ENCODE measurements around the gene SYT2.
"Not testable (repeated sequence)": the region's sequence is repeated elsewhere in the genome, so short reads cannot be mapped to it uniquely, and the experiment has no call there.

Gene SYT2

GRCh38 chr1:202551683-202552082 lies 158.6 kb downstream of the SYT2 start:
- Histone ChIP-seq H3K4me1 (ENCODE audit: insufficient read depth, low read length) (no peaks in the 10 kb centered on the region), H3K9me3 (ENCODE audit: low read length) (no peaks in the 10 kb centered on the region), H2AFZ (ENCODE audit: low read depth, low read length) (no peak overlapping the region), H3K27me3 (ENCODE audit: insufficient read depth, low read length) (no peaks in the 10 kb centered on the region), H3K4me3 (ENCODE audit: low read length) (no peak overlapping the region), H3K36me3 (ENCODE audit: insufficient read depth, low read length) (no peaks in the 10 kb centered on the region)

DNA sequence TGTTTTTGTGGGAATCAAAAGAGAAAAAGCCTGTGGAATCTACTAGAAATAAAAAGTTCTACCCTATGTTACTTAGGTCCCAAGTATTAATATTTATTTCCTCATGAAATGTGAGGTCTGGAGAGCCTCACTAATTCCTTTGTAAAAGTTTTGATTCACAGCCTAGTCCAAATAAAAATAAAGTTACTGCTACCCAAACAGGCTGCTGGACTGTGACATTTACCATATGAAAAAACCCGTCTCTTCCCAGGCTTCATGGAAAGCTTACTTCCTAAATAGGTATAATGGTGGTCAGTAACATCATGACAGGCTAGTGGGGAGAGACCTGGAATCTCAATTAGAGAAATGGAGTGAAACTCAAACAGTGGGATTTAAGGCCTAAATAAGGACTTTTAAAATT lies 160.2 kb downstream of the SYT2 start:
- not testable (repeated sequence) for H3K36me3 ChIP-seq (ENCODE audit: insufficient read depth, low read length); H3K27me3 ChIP-seq (ENCODE audit: insufficient read depth, low read length); H3K4me1 ChIP-seq (ENCODE audit: insufficient read depth, low read length); H2AFZ ChIP-seq (ENCODE audit: low read depth, low read length); H3K9me3 ChIP-seq (ENCODE audit: low read length); H3K4me3 ChIP-seq (ENCODE audit: low read length)

DNA sequence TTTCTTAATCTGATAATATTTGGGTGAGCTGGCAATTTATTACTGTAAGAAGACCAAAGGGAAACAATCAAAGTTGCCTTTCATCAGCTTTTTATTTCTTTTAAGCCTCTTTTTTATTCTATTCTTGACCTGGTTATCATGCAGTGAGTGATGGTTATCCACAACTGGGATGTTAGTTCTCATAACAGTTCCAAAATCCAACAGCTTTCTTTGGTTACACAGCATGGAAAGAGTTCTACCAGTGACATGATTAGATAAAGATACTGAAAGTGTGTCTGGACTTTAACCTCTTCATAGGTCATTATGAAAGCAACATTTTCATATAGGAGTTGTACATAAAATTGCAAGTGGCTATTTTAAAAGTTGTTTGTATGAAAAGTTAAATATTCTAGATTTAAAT lies 163.0 kb downstream of the SYT2 start:
- H2AFZ ChIP-seq (ENCODE audit: low read depth, low read length), result no peak overlapping the region
- H3K27me3 ChIP-seq (ENCODE audit: insufficient read depth, low read length), result no peaks in the 10 kb centered on the region

GRCh38 chr1:202546796-202547195 lies 163.5 kb downstream of the SYT2 start:
- H2AFZ ChIP-seq (ENCODE audit: low read depth, low read length); H3K9me3 ChIP-seq (ENCODE audit: low read length); H3K36me3 ChIP-seq (ENCODE audit: insufficient read depth, low read length); H3K4me3 ChIP-seq (ENCODE audit: low read length); H3K27me3 ChIP-seq (ENCODE audit: insufficient read depth, low read length); H3K4me1 ChIP-seq (ENCODE audit: insufficient read depth, low read length): not testable (repeated sequence)

More for the DNA sequence above, 163.0 kb downstream of the SYT2 start:
- H3K9me3 ChIP-seq (ENCODE audit: low read length), result no peaks in the 10 kb centered on the region
- H3K36me3 ChIP-seq (ENCODE audit: insufficient read depth, low read length), result no peaks in the 10 kb centered on the region
- no peaks in the 10 kb centered on the region for H3K4me1 ChIP-seq (ENCODE audit: insufficient read depth, low read length)
- H3K4me3 ChIP-seq (ENCODE audit: low read length), result no peak overlapping the region

DNA sequence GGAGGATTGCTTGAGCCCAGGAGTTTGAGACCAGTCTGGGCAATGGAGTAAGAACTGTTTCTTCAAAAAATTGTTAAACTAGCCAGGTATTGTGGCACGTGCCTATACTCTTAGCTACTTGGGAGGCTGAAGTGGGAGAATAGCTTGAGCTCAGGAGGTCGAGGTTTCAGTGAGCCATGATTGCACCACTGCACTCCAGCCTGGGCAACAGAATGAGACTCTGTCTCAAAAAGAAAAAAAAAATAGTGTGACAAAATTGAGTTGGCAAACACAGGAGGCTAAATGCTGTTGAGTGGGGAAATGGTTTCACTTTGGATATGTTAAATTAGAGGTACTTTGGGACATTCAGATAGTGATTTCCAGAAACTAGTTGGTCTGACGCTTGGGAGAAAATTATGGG lies 163.9 kb downstream of the SYT2 start:
- H2AFZ ChIP-seq (ENCODE audit: low read depth, low read length); H3K27me3 ChIP-seq (ENCODE audit: insufficient read depth, low read length); H3K4me3 ChIP-seq (ENCODE audit: low read length); H3K36me3 ChIP-seq (ENCODE audit: insufficient read depth, low read length); H3K9me3 ChIP-seq (ENCODE audit: low read length); H3K4me1 ChIP-seq (ENCODE audit: insufficient read depth, low read length): not testable (repeated sequence)

DNA sequence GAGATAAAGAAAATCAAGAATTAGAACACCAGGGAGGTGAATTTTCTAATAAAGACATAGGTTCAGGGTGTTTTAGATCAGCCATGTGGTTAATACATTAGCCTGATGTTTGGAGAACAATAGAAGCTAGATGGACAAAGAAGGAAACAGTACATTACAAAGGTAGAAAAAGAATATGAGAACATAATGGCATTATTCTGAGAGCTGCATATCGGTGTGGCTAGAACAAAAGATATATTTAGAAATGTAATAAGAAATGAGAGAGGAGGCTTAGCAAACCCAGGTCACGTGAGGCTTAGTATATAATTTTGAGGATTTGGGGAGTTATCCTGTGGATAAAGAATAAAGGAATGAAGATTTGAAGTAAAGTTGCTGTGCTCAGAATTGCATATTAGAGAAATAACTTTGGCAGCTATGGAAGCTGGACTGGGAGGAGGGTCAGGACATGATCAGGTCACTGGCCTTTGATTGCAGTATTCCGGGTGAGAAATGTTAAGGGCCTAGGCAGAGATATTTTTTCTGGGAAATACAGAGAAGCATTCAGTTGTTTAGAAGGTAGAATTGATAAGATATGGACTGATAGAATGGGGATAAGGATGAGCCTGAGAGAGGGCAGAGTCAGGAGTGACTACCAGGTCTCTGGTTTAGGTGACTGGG lies 164.5 kb downstream of the SYT2 start:
- not testable (repeated sequence) for H3K4me3 ChIP-seq (ENCODE audit: low read length); H3K9me3 ChIP-seq (ENCODE audit: low read length); H3K27me3 ChIP-seq (ENCODE audit: insufficient read depth, low read length); H3K36me3 ChIP-seq (ENCODE audit: insufficient read depth, low read length); H3K4me1 ChIP-seq (ENCODE audit: insufficient read depth, low read length); H2AFZ ChIP-seq (ENCODE audit: low read depth, low read length)

GRCh38 chr1:202544766-202545449 lies 165.3 kb downstream of the SYT2 start:
- H3K4me1 ChIP-seq (ENCODE audit: insufficient read depth, low read length); H2AFZ ChIP-seq (ENCODE audit: low read depth, low read length); H3K9me3 ChIP-seq (ENCODE audit: low read length); H3K4me3 ChIP-seq (ENCODE audit: low read length); H3K27me3 ChIP-seq (ENCODE audit: insufficient read depth, low read length); H3K36me3 ChIP-seq (ENCODE audit: insufficient read depth, low read length): not testable (repeated sequence)

DNA sequence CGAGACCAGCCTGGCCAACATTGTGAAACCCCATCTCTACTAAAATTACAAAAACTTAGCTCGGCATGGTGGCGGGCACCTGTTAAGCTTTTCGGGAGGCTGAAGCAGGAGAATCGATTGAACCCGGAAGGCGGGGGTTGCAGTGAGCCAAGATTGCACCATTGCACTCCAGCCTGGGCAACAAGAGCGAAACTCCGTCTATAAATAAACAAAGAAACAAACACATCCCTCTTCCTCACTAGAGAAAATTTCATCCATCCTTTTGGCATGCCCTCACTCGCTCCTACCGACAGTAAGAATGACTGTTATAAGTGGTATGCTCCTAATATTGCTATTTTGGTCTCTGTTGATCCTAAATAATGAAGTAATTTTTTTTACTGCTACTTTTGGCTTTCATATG lies 166.7 kb downstream of the SYT2 start:
- H3K4me1 ChIP-seq (ENCODE audit: insufficient read depth, low read length), result peaks cover 10% of the 10 kb centered on the region
- not testable (repeated sequence) for H3K9me3 ChIP-seq (ENCODE audit: low read length); H3K36me3 ChIP-seq (ENCODE audit: insufficient read depth, low read length); H3K4me3 ChIP-seq (ENCODE audit: low read length); H2AFZ ChIP-seq (ENCODE audit: low read depth, low read length); H3K27me3 ChIP-seq (ENCODE audit: insufficient read depth, low read length)

GRCh38 chr1:202542415-202542814 lies 167.8 kb downstream of the SYT2 start:
- H3K36me3 ChIP-seq (ENCODE audit: insufficient read depth, low read length); H3K4me3 ChIP-seq (ENCODE audit: low read length); H3K27me3 ChIP-seq (ENCODE audit: insufficient read depth, low read length); H3K9me3 ChIP-seq (ENCODE audit: low read length); H2AFZ ChIP-seq (ENCODE audit: low read depth, low read length): not testable (repeated sequence)
- peaks cover 11% of the 10 kb centered on the region for H3K4me1 ChIP-seq (ENCODE audit: insufficient read depth, low read length)

DNA sequence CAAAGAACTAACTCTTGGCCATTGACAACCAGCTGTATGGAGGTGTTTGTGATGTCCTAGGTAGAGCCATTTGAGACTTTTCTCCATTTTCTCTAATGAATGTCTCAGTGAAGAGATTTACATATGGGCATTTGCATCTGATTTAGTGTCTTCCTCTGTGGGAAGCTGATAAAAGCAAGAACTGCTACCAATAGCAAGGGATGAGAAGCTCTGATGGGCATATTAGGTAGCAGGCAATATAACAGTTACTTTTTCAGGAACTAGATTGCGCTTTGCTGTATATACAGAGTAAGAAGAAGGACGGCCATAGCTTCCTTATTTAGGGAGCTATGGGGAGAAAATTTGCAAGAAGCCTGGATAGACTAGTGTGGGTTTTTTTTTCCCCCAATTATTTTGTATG lies 169.4 kb downstream of the SYT2 start:
- not testable (repeated sequence) for H2AFZ ChIP-seq (ENCODE audit: low read depth, low read length); H3K4me3 ChIP-seq (ENCODE audit: low read length)

More for the DNA sequence above, 169.4 kb downstream of the SYT2 start:
- peaks cover 11% of the 10 kb centered on the region for H3K4me1 ChIP-seq (ENCODE audit: insufficient read depth, low read length)
- not testable (repeated sequence) for H3K27me3 ChIP-seq (ENCODE audit: insufficient read depth, low read length); H3K9me3 ChIP-seq (ENCODE audit: low read length); H3K36me3 ChIP-seq (ENCODE audit: insufficient read depth, low read length)

Measured in neuron (in vitro differentiated cells).